K562 (cell line): Measurements from ENCODE around the gene PUM1. TPM values are rescaled to one million over a fixed set of nuclear protein-coding genes. Genes with fewer than 3 reads are reported as not detected.

Source experiments
- CHAMP1 ChIP-seq: fragments of 450-650 bp; IDR thresholded peaks from 2 replicates; pipeline ENCODE4 v1.6.1; 2016; ENCODE audit warnings: mild to moderate bottlenecking
- ERF ChIP-seq: fragments of 450-650 bp; formaldehyde crosslinking; IDR thresholded peaks from 2 replicates; pipeline ENCODE4 v1.4.0; 2020; ENCODE audit warnings: mild to moderate bottlenecking, mixed read lengths
- FUS ChIP-seq: fragments of 200-400 bp; formaldehyde crosslinking; optimal IDR thresholded peaks from 2 replicates; pipeline ENCODE3; 2017; ENCODE audit warnings: low read depth, low read length
- IRF1 ChIP-seq: sonication (generic); formaldehyde crosslinking; IDR thresholded peaks from 2 replicates; pipeline ENCODE4 v1.8.0; 2022; ENCODE audit warnings: missing genetic modification reagents, mild to moderate bottlenecking, borderline replicate concordance
- NR2C1 ChIP-seq, 2 experiments: fragments of 450-650 bp; IDR thresholded peaks; 2 replicates each; pipeline ENCODE4 v1.6.1; 2017; ENCODE audit warnings: mild to moderate bottlenecking in 2 of 2, antibody characterized with exemption in 1 of 2, inconsistent platforms in 1 of 2, missing compliant biosample characterization in 1 of 2, missing genetic modification characterization in 1 of 2
- PRPF4 ChIP-seq: fragments of 200-400 bp; formaldehyde crosslinking; IDR thresholded peaks from one replicate; pipeline ENCODE4 v1.6.1; 2017; ENCODE audit warnings: low read length, low read depth, mild to moderate bottlenecking; ENCODE audit not compliant: insufficient read depth, poor library complexity, severe bottlenecking
- RERE ChIP-seq: sonication (generic); formaldehyde crosslinking; IDR thresholded peaks from 2 replicates; pipeline ENCODE4 v1.8.0; 2023; ENCODE audit warnings: missing genetic modification reagents, mild to moderate bottlenecking, borderline replicate concordance
- RHOXF2B ChIP-seq: fragments of 250-450 bp; sonication (Bioruptor Pico); conservative IDR thresholded peaks from 2 replicates; pipeline ENCODE4 v1.5.1; 2021
- SFPQ ChIP-seq: fragments of 200-400 bp; formaldehyde crosslinking; IDR thresholded peaks from 2 replicates; pipeline ENCODE4 v1.6.1; 2017; ENCODE audit warnings: mild to moderate bottlenecking, low read depth, low read length, moderate library complexity
- ZBTB17 ChIP-seq: fragments of 450-650 bp; formaldehyde crosslinking; IDR thresholded peaks from 2 replicates; pipeline ENCODE4 v1.4.0; 2020; ENCODE audit warnings: mild to moderate bottlenecking
- ZHX1 ChIP-seq: fragments of 150-350 bp; conservative IDR thresholded peaks from 2 replicates; pipeline ENCODE4 v1.6.1; 2014; ENCODE audit warnings: low read length
- polyA plus RNA-seq, 8 experiments: library from polyadenylated mRNA; depleted of rRNA in 4 of 8; stranded (reverse) in 5 of 8; unstranded in 3 of 8; fragments of >200 nt; fragmentation: Nextera tagmentation in 2 of 8; fragmentation: Illumina TruSeq in 1 of 8; extraction: Ambion mirVana in 2 of 8; extraction: Trizol in 1 of 8; gene quantifications; 2 replicates each; pipeline versions ENCODE4 v1.2.1 to v1.2.3, GENCODE V29; 2011 to 2014; ENCODE audit warnings: inconsistent platforms in 1 of 8, missing spikeins in 1 of 8
- total RNA-seq, 7 experiments: library from RNA; depleted of rRNA in 6 of 7; stranded (reverse); fragments of >200 nt in 6 of 7; fragmentation: Illumina TruSeq in 2 of 7; extraction: Trizol in 2 of 7; gene quantifications; 2 replicates each; pipeline versions ENCODE4 v1.2.1 to v1.2.3, GENCODE V29; 2011 to 2021; ENCODE audit warnings: low replicate concordance in 1 of 7

The PUM1 gene
- total and polyA plus RNA-seq, 9 of the 15 experiments (the other 6 are each of a cell fraction or from before 2014, with no cell fraction given) = 37.7 to 104 (median 55.7) TPM

- TF ChIP-seq ZHX1 (no peak), ZBTB17 (CRISPR knock-in tag) (peak; percentile 77), ERF (peak; percentile 95), CHAMP1 (no peak; the same call in 1 of the 2 replicates), RHOXF2B (CRISPR knock-in tag) (no peak), SFPQ (no peak), RERE (CRISPR knock-in tag) (no peak; the same call in none of the 2 replicates), PRPF4 (peak; percentile 26), NR2C1 (IDR thresholded peaks at IDR 0.05) (no peak; the same call in 1 of the 2 replicates), NR2C1 (tag; IDR thresholded peaks at IDR 0.05) (peak; percentile 45), FUS (no peak), IRF1 (CRISPR knock-in tag) (no peak)
These were observed at the start of gene PUM1 (continued) for GRCh38 chr1:31065310-31066217.
